BLaER1 treated with 17β-estradiol and CSF1 and Interleukin-3, amounts not matched to agents 10 nM and 100 nM (cell line): Measurements from ENCODE around the gene MORN1.

Experiments
- H3K27ac ChIP-seq, 11 experiments: shearing (Covaris generic); formaldehyde crosslinking; 2 replicates each; pipeline ENCODE4 v1.8.1; 2022
- H3K27me3 ChIP-seq, 11 experiments: shearing (Covaris generic); formaldehyde crosslinking; 2 replicates each; pipeline ENCODE4 v1.8.1; 2022
- H3K36me3 ChIP-seq, 11 experiments: shearing (Covaris generic); formaldehyde crosslinking; 2 replicates each; pipeline ENCODE4 v1.8.1; 2022
- H3K4me1 ChIP-seq, 10 experiments: shearing (Covaris generic); formaldehyde crosslinking; 2 replicates each; pipeline ENCODE4 v1.8.1; 2022
- H3K4me2 ChIP-seq, 11 experiments: shearing (Covaris generic); formaldehyde crosslinking; 2 replicates each; pipeline ENCODE4 v1.8.1; 2022
- H3K4me3 ChIP-seq, 10 experiments: shearing (Covaris generic); formaldehyde crosslinking; 2 replicates each; pipeline ENCODE4 v1.8.1; 2022
- H3K9ac ChIP-seq, 11 experiments: shearing (Covaris generic); formaldehyde crosslinking; 2 replicates each; pipeline ENCODE4 v1.8.1; 2022
- H3K9me3 ChIP-seq, 11 experiments: shearing (Covaris generic); formaldehyde crosslinking; replicated peaks in 1 of 11; 2 replicates each; pipeline ENCODE4 v1.8.1; 2022
- H4K20me1 ChIP-seq, 11 experiments: shearing (Covaris generic); formaldehyde crosslinking; 2 replicates each; pipeline ENCODE4 v1.8.1; 2022
- Cebpa-rat ChIP-seq, 11 experiments: shearing (Covaris generic); IDR thresholded peaks; 2 replicates each; pipeline ENCODE4 v1.8.1; 2022

Gene MORN1

DNA sequence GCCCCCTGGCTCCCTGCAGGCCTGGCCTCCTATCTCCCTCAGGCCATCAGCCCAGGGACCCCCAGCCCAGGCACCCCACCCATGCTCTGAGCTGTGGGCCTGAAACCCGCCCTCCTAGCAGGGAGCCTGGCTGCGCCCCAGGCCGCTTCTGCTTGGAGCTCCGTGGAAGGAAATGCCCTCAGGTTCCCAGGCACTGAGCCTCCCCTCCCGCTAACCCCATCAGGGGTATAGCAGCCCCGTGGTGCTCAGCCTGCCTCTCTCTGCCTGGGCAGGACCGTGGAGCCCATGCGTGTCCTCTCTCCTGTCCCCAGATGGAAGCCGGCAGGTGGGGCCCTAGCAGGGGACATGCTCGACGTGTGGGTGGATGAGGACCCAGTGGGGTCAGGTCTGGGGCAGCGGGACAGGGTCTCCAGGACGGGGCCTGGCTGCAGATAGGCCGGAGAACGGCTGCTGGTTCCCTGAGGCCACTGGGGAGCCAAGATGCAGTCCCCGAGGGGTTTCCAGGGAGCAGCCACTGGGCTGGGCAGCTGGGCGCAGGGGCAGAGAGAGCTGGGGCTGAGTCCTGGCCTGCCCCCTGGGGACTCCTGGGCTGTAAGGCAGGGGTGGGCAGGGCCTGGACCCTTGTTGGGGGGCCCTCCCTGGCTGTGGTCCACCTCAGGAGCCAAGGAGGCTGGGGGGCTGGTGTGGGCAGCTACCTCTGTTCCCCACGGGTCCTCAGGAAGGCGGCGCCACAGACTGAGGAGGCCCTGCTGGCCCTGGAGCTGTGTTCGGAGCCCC is 75.5 kb downstream of the MORN1 start:
- Histone ChIP-seq H3K27ac (peak overlapping the region; percentile 63 to 81 (median 73); a peak in 21 of 22 replicates), H4K20me1 (peaks cover 0 to 58% (median 23%) of the 10 kb centered on the region in 11 experiments; a peak in 17 of 22 replicates), H3K36me3 (no peaks in the 10 kb centered on the region), H3K9ac (peak overlapping the region; percentile 60 to 80 (median 78)), H3K27me3 (peaks cover 28 to 44% (median 32%) of the 10 kb centered on the region in 11 experiments), H3K9me3 (no peaks in the 10 kb centered on the region), H3K4me3 (peak overlapping the region in 9 of 10 experiments; percentile 26 to 68 (median 53); a peak in 16 of 20 replicates), H3K4me2 (peak overlapping the region; percentile 79 to 99 (median 96)), H3K4me1 (peaks cover 66 to 82% (median 79%) of the 10 kb centered on the region in 10 experiments)
- no peak for TF ChIP-seq Cebpa-rat (IDR thresholded peaks at IDR 0.05)

DNA sequence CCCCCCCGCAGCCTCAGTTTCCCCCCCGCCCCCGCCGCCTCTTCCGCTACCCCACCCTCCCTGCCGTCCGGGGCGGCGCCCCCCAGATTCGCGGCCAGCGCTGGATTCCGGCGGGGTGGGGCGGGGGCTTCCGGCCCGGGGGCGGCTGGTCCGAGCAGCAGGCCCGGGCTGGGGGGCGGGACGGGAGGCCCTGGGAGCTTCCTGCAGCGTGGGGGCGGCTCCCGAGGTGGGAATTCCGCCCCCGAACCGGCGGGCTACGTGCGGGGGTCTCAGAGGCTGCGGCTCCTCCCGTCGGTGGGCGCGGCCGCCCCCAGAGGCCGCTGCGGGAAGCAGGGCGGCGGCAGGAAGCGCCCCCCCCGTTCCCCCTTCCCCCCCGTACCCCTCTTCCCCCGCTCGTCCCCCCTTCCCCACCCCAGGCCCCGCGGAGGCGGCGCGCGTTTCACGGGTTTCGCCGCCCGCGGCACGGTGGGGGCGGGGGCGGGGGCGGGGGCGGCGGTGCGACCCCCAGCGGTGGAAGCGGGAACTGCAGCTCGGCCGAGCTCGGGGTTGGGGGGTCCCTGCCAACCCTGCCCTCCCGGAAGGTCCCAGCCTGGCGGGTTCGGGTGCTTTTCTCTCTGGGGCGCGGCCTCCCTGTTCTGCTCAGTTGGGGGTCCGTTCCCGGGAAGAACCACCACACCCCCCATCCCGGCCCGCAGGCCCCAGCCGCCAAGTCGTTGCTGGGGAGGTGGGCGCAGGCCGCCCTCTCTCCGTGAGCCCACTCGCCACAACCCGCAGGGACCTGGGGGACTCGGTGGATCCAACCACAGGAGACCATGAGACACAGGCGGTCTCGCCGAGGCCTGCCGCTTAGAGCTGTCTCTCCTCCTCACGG is 76.3 kb downstream of the MORN1 start:
- Histone ChIP-seq H3K4me2 (peak overlapping the region; percentile 94 to 99 (median 96)), H3K27ac (peak overlapping the region; percentile 63 to 82 (median 73); a peak in 21 of 22 replicates), H3K9ac (peak overlapping the region; percentile 60 to 80 (median 78)), H3K9me3 (no peaks in the 10 kb centered on the region), H3K36me3 (peaks cover 0 to 8% (median 0%) of the 10 kb centered on the region in 11 experiments; a peak in 4 of 22 replicates), H3K4me1 (peaks cover 71 to 90% (median 87%) of the 10 kb centered on the region in 10 experiments), H4K20me1 (peaks cover 0 to 61% (median 31%) of the 10 kb centered on the region in 11 experiments; a peak in 18 of 22 replicates), H3K4me3 (peak overlapping the region; percentile 27 to 68 (median 54); a peak in 19 of 20 replicates), H3K27me3 (peaks cover 20 to 36% (median 24%) of the 10 kb centered on the region in 11 experiments)
- no peak for TF ChIP-seq Cebpa-rat (IDR thresholded peaks at IDR 0.05)

DNA sequence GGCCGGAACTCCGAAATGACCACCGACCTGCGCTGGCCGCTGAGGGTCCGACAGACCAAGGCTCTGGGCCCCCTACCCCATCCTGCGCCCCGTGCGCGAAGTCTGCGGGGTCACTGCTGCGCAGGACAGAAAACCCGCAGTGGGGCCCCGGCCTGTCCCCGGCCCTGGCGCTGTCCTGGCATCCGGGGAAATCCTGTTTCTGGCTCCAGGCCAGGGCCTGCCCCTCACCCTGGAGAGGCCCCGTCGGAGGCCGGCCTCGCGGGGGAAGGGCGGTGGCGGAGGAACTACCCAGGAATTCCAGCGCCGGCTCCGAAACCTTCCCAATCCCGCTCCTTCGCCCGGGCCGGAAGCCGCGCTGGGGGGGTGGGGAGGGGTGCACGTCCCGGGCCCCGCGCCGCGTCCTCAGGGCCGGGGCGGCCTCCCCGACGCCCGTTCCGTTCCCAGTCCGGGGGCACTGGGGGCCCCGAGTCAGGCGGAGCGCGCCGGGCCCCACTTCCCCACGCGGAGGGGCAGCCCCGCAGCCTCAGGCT is 77.0 kb downstream of the MORN1 start:
- peaks cover 0 to 10% (median 0%) of the 10 kb centered on the region in 11 experiments; a peak in 4 of 22 replicates for H3K36me3 ChIP-seq
- no peak for TF ChIP-seq Cebpa-rat (IDR thresholded peaks at IDR 0.05)
- peaks cover 0 to 61% (median 30%) of the 10 kb centered on the region in 11 experiments; a peak in 18 of 22 replicates for H4K20me1 ChIP-seq
- peaks cover 15 to 30% (median 18%) of the 10 kb centered on the region in 11 experiments for H3K27me3 ChIP-seq
- peak overlapping the region; percentile 77 to 97 (median 88) for H3K4me2 ChIP-seq
- peaks cover 69 to 88% (median 84%) of the 10 kb centered on the region in 10 experiments for H3K4me1 ChIP-seq
- H3K27ac ChIP-seq, result peak overlapping the region; percentile 18 to 82 (median 67); a peak in 18 of 22 replicates
- peak overlapping the region; percentile 41 to 80 (median 66); a peak in 19 of 22 replicates for H3K9ac ChIP-seq
- H3K4me3 ChIP-seq, result peak overlapping the region in 8 of 10 experiments; percentile 33 to 64 (median 48); a peak in 15 of 20 replicates
- H3K9me3 ChIP-seq, result no peaks in the 10 kb centered on the region

DNA sequence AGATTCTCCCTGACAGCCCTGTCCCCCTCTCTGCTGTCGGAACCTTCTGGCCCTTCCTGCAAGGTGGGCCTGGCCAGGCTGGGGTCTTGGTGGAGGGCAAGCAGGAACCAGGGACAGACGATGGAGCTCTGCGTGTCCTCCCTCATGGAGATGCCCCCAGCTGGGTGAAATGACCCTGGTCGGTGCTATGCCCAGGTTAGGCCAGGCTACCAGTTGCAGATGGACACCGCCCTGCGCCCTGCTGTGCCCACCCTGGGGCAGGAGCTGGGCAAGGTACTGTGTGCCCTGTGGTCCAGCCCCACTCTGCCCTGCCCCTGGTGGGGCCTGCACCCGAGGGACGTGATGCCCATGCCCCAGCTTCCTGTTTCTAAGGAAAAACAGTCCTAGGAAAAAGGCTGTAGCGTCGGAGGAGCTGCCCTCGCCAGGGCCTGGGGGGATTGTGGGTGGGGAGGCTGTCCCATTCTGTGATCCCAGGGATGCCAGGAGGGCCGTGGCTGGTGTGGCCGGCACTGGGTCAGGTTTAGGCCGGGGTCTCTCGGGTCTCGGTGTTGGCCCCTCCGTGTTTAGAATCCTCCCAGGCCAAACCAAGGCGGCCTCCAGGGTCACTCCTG is 77.6 kb downstream of the MORN1 start:
- Histone ChIP-seq H3K4me3 (peak overlapping the region in 7 of 10 experiments; percentile 33 to 64 (median 49); a peak in 11 of 20 replicates), H3K4me1 (peaks cover 63 to 85% (median 80%) of the 10 kb centered on the region in 10 experiments), H3K9me3 (no peaks in the 10 kb centered on the region), H3K4me2 (peak overlapping the region; percentile 77 to 97 (median 88)), H3K36me3 (peaks cover 2 to 15% (median 5%) of the 10 kb centered on the region in 11 experiments; a peak in 19 of 22 replicates), H3K27me3 (peaks cover 9 to 25% (median 12%) of the 10 kb centered on the region in 11 experiments; a peak in 21 of 22 replicates), H3K9ac (peak overlapping the region; percentile 41 to 80 (median 66); a peak in 17 of 22 replicates), H3K27ac (peak overlapping the region in 10 of 11 experiments; percentile 18 to 82 (median 68); a peak in 14 of 22 replicates), H4K20me1 (peaks cover 5 to 61% (median 31%) of the 10 kb centered on the region in 11 experiments; a peak in 21 of 22 replicates)
- no peak for TF ChIP-seq Cebpa-rat (IDR thresholded peaks at IDR 0.05)

DNA sequence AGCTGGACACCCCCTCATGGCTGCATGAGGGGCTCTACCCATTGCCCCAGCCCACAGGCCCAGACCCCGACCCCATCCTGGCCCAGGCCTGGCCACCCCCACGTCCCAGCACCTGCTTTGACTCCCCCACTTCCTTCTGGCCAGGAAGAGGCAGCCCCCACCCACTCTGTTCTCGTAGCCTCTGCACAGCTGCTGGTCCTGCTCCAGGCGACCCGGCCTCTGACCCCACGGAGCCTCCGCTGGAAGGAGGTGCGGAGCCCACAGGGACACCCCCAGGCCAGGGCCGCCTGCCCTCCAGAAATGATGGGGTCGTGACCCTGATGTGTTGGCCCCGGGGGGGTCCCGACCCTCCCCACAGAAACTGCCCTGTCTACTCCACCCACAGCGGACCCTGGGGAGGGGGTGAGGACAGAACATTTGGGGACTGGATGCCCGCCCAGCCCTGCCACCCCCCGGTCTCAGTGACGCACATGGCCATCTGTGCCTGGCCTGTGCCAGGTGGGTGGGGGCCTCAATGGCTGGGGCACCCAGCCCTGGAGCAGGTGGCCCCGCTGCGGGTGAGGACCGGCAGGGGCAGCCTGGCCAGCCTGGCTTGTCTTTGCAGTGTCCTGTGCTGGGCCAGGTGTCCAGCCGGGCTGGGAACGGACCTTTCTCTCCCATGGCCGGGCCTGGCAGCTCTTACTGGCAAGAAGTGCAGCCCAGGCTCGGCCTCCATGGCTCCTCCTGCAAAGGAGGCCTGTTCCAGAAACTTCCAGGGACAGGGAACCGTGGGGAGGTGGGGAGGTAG is 78.6 kb downstream of the MORN1 start:
- Histone ChIP-seq H3K9me3 (no peaks in the 10 kb centered on the region), H3K9ac (peak overlapping the region in 9 of 11 experiments; percentile 3 to 59 (median 33); a peak in 8 of 22 replicates), H3K4me2 (peak overlapping the region; percentile 77 to 97 (median 88)), H3K4me3 (no peak overlapping the region), H4K20me1 (peaks cover 13 to 61% (median 36%) of the 10 kb centered on the region in 11 experiments; a peak in 21 of 22 replicates), H3K27me3 (peaks cover 0 to 15% (median 2%) of the 10 kb centered on the region in 11 experiments; a peak in 13 of 22 replicates), H3K36me3 (peaks cover 4 to 26% (median 15%) of the 10 kb centered on the region in 11 experiments; a peak in 20 of 22 replicates), H3K4me1 (peaks cover 57 to 85% (median 78%) of the 10 kb centered on the region in 10 experiments), H3K27ac (peak overlapping the region in 3 of 11 experiments; percentile 14 to 68 (median 20); a peak in 5 of 22 replicates)
- TF ChIP-seq Cebpa-rat (IDR thresholded peaks at IDR 0.05), result no peak

DNA sequence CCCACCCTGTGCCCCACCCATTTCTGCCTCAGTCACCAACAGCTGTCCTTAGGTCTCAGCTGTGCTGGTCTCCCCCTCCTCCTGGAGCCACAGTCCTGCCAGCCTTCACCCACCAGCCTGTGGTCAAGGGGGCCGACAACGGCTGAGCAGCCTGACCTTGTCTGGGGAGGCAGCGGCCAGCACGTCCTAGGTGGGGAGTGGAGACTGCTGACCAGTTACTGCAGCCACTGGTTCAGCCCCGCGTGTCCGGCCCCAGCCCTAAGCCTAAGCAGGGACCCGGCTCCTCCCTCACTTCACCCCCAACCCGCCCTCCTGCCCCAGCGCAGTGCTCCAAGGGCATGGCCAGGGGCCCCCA is 79.2 kb downstream of the MORN1 start:
- peaks cover 7 to 32% (median 21%) of the 10 kb centered on the region in 11 experiments for H3K36me3 ChIP-seq
- no peak overlapping the region; a peak in 1 of 22 replicates for H3K27ac ChIP-seq
- H3K9ac ChIP-seq, result peak overlapping the region in 6 of 11 experiments; percentile 18 to 59 (median 50); a peak in 4 of 22 replicates

More for the DNA sequence above, 79.2 kb downstream of the MORN1 start:
- TF ChIP-seq Cebpa-rat (IDR thresholded peaks at IDR 0.05), result no peak
- Histone ChIP-seq H3K27me3 (peaks cover 0 to 15% (median 0%) of the 10 kb centered on the region in 11 experiments; a peak in 6 of 22 replicates), H3K4me3 (no peak overlapping the region), H3K4me1 (peaks cover 62 to 85% (median 80%) of the 10 kb centered on the region in 10 experiments), H3K9me3 (no peaks in the 10 kb centered on the region), H4K20me1 (peaks cover 16 to 64% (median 42%) of the 10 kb centered on the region in 11 experiments; a peak in 21 of 22 replicates), H3K4me2 (peak overlapping the region; percentile 77 to 97 (median 88))
